GM20431 (cell line): ENCODE data around the gene XRCC1.
"Not testable (repeated sequence)": the region's sequence is repeated elsewhere in the genome, so short reads cannot be mapped to it uniquely, and the experiment has no call there.

Source experiments
- in situ Hi-C: fragments of 300-500 bp; cut with MseI, MboI; formaldehyde crosslinking; loops from one replicate; pipeline ENCODE4 v1.15.0; 2020; ENCODE audit warnings: low sequenced_read_pairs; ENCODE audit not compliant: unreplicated experiment

The XRCC1 gene

GRCh38 chr19:43605875-43606568 is 30.7 kb upstream of the XRCC1 start:
- in situ Hi-C loops: no loop called here

- in situ Hi-C loops: not testable (repeated sequence)
Observed at GRCh38 chr19:43600326-43600725, 25.0 kb upstream of the XRCC1 start.

GRCh38 chr19:43599635-43600295 is 24.4 kb upstream of the XRCC1 start:
- in situ Hi-C loops: no loop called here

- in situ Hi-C loops: no loop called here
Observed at GRCh38 chr19:43598445-43599240, 23.3 kb upstream of the XRCC1 start.

GRCh38 chr19:43597876-43598275 is 22.5 kb upstream of the XRCC1 start:
- in situ Hi-C loops: no loop called here

- in situ Hi-C loops: no loop called here
Observed at GRCh38 chr19:43596842-43597461, 21.6 kb upstream of the XRCC1 start.

- in situ Hi-C loops: no loop called here
Observed at GRCh38 chr19:43595999-43596841, 20.9 kb upstream of the XRCC1 start, which contains the start of the genes IRGQ and ZNF576. Gene IRGQ, minus strand, starts transcription at chr19:43596134. Its CDS starts 796 bp downstream, at chr19:43595338. Gene ZNF576, plus strand, starts transcription at chr19:43596595. Its CDS starts 514 bp downstream, at chr19:43597109.

GRCh38 chr19:43595605-43595998 is 20.3 kb upstream of the XRCC1 start:
- in situ Hi-C loops: no loop called here

GRCh38 chr19:43594710-43595604 is 19.6 kb upstream of the XRCC1 start:
- in situ Hi-C loops: no loop called here

GRCh38 chr19:43594081-43594697 is 18.9 kb upstream of the XRCC1 start:
- in situ Hi-C loops: no loop called here

GRCh38 chr19:43592800-43593350 is 17.5 kb upstream of the XRCC1 start:
- in situ Hi-C loops: no loop called here

GRCh38 chr19:43591904-43592772 is 16.8 kb upstream of the XRCC1 start:
- in situ Hi-C loops: no loop called here

- in situ Hi-C loops: no loop called here
Observed at GRCh38 chr19:43589678-43590077, 14.4 kb upstream of the XRCC1 start.

GRCh38 chr19:43589277-43589676 is 13.9 kb upstream of the XRCC1 start:
- in situ Hi-C loops: no loop called here

- in situ Hi-C loops: not testable (repeated sequence)
Observed at GRCh38 chr19:43587029-43587428, 11.7 kb upstream of the XRCC1 start.

GRCh38 chr19:43586346-43586745 is 11.0 kb upstream of the XRCC1 start:
- in situ Hi-C loops: no loop called here

- in situ Hi-C loops: no loop called here
Observed at GRCh38 chr19:43584484-43584883, 9.2 kb upstream of the XRCC1 start.
